AG10803 (cell line): ENCODE data around the gene CLASRP.

ENCODE experiments used
- DNase-seq: peaks from one replicate; pipeline ENCODE4 v3.0.0; 2010; ENCODE audit warnings: low read depth
- H3K4me3 ChIP-seq: 2 replicates; pipeline ENCODE4 v1.5.1; 2011; ENCODE audit warnings: mild to moderate bottlenecking, low read length, control low read depth
- TF ChIP-seq, protein P1 (sequence below): conservative IDR thresholded peaks from 2 replicates; pipeline ENCODE4 v1.5.1; 2011; ENCODE audit warnings: mild to moderate bottlenecking, low read length, control low read depth, inconsistent platforms

CLASRP gene

DNA sequence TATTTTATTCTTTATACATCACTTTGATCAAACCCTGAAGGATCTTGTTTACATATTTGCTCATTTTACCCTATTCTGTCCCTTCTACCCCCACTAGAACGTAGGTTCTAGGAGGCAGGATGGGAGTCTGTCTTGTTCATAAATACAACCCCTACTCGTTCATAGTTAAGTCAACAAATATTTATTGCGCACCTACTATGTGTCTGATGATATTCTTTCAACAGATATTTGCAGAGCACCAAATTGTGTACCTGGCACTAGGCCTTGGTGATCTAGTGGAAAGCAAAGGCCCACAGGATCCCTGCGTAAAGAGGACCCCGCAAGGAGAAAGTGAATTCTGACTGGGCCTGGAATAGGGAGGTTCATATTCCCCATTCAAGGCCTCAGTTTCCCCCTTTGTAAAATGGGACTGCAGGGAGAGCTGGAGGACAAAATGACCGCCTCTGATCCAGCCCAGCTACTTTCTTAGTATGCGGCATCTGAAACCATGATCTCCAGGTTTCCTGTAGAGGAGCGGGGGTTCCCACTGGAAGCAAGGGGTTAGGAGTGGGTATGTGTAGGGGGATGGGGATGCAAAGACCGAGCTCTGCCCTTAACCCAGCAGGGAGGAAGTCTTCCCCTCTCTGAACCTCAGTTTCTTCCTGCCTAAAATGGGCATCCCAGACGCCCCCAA, 39.7 kb downstream of the CLASRP start:
- no peak for DNase-seq
- peak overlapping the region; percentile 97 for H3K4me3 ChIP-seq
- TF ChIP-seq, protein P1, sequence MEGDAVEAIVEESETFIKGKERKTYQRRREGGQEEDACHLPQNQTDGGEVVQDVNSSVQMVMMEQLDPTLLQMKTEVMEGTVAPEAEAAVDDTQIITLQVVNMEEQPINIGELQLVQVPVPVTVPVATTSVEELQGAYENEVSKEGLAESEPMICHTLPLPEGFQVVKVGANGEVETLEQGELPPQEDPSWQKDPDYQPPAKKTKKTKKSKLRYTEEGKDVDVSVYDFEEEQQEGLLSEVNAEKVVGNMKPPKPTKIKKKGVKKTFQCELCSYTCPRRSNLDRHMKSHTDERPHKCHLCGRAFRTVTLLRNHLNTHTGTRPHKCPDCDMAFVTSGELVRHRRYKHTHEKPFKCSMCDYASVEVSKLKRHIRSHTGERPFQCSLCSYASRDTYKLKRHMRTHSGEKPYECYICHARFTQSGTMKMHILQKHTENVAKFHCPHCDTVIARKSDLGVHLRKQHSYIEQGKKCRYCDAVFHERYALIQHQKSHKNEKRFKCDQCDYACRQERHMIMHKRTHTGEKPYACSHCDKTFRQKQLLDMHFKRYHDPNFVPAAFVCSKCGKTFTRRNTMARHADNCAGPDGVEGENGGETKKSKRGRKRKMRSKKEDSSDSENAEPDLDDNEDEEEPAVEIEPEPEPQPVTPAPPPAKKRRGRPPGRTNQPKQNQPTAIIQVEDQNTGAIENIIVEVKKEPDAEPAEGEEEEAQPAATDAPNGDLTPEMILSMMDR, result no peak

DNA sequence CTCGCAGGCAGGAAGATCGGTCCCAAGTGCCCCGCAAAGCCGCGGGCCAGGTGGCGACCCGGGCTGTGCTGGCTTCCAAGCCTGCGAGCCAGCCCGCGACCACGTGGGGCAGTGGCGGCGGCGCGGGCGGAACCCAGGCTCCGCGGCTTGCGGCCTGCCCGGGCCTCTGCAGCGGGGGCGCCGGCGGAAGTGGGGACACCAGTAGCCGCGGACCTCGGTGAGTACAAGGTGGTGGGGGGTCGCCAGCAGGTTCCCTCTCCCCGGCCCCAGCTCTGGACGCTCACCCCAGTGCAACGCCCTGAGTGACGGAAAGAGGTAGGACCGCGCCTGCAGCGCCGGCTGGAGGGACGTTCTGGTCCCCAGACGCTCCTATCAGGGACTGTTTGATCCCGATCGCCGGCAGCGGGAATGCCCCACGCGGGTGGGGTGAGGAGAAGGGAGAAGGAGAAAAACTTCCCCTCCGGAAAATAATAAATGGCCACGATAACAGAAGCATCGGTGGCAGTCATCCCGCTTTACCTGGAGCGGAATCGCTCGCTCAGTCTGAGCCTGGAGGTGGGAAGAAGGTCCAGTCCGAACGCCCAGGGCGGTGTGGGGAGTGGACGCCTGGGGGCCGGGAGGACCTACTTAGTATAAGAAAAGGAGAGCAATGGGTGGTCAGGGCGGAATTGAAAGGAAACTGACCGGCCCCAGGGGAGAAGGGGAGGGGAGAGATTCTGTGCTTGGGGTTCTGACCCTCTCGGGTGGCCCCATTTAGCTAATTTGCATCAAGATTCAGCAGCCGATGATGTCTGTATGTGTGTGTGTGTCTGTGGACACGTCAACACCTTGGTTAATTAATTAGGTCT, 40.4 kb downstream of the CLASRP start, which contains the start of gene GEMIN7:
TSS of gene GEMIN7 (plus strand) at position 198 of the 848 bp plus-strand sequence. CDS start 10,855 bp downstream, outside the sequence.
- DNase-seq, result peak; percentile 67
- TF ChIP-seq, protein P1, result no peak
- H3K4me3 ChIP-seq, result peak within 1 kb of the TSS; percentile 97

DNA sequence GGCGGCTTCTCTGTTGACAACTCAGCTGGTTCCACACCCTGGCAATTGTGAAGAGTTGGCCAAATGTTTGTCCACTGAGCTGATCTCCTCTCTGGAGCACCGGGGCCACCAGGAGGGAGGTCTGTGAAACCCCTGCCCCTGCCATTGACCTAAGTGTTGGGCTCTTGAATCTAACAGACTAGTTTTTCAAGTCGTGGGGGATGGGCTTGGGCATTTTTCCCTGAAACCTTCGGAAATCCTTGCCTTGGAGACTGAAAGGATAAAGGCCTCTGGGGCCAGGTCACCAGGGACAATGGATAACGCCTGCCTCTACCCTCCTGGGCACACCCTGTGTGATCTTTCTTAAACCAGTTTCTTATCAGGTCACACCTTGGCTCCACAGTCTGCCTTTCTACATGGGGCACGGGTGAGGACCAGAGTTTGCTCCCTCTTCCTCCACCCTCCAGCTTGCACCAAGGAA, 41.1 kb downstream of the CLASRP start:
- TF ChIP-seq, protein P1, result no peak
- H3K4me3 ChIP-seq, result peak overlapping the region; percentile 97
- DNase-seq, result no peak

DNA sequence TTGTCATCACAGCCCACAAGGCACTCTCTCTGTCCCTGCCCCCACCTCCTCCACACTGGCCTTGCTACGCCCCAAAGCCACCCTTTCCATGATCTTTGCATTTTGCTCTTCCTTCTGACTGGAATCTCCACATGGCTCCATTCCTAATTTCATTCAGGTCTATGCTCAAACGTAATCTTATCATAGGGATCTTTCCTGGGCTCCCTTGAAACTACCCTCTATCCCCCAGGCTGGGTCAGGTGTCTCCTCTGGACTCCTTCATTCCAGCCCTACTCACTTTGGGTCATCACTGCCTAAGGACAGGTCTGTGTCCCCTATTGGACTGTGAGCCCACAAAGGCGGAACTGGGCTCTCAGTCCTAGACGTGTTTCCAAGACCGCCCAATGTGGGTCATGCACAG, 43.3 kb downstream of the CLASRP start:
- TF ChIP-seq, protein P1, result no peak
- DNase-seq, result no peak
- H3K4me3 ChIP-seq, result no peak overlapping the region

DNA sequence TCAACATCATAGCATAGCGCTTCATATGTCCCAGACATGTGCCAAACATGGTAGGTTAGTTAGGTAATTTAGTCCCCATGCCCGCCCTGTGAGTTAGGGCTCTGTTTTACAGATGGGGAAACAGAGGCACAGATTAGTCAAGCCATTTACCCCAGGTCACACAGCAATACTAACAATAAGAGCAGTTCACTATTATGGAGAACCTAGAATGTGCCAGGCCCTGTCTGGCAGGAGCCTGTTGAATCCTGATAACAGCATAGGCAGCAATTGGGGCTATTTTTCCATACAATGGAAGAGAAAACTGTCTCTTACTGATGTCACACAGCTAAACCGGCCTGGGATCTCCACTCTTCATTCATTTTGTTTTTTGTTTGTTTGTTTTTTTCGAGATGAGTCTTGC, 47.6 kb downstream of the CLASRP start:
- TF ChIP-seq, protein P1, result no peak
- no peak overlapping the region for H3K4me3 ChIP-seq
- no peak for DNase-seq

DNA sequence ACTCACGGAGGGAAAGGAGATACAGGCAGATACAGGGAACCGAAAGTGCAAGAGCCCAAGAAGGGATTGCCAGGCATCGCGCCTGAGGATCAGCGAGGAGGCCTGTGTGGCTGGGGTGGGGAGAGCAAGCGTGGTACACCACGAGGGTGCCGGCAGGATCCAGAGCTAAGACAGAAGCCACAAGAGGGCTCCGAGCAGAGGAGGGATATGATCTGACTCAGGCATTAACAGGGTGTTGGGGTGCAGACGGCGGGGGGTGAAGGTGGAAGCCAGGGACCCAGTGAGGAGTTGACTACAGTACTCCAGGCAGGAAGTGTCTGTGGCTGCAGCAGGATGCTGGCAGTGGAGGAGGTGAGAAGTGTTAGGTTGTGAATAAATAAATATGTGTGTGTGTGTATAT, 48.7 kb downstream of the CLASRP start:
- DNase-seq, result no peak
- H3K4me3 ChIP-seq, result no peak overlapping the region
- TF ChIP-seq, protein P1, result no peak
